ENCODE data around the gene DCAKD.

The DCAKD gene

DNA sequence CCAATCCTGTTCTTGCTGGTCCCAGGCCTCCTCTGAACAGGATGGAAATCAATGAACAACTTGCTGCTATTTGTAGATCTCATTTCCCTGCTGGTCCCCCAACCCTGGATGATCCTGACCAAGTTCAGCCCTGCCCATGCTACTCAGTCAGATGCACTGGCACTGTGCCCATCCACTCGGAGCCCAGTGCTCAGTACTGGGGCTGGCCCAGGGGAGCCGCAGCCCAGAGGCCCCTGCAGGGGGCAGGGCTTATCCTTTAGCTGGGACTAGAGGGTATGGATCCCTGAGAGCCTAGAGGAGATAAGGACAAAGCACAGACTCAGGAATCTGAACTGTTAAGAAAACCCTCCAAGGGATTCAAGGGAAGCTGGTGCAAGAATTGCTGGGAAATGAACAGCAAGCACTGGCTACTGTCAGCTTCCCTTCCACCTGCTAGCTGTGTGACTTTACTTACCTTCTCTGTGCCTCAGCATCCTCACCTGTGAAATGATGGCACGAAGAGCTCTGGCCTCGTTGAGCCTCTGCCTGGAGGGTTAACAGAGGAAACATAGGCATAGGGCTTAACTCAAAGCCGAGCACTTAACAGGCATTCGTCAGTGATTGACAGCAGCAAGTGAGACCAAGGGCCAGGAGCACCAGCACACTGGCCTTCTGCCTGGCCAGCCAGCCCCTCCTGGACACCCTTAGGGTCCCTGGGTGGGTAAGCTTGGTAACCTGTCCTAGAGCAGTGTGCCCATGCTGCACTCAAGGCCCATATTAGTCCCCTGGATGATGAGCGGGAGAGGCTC, 53.5 kb downstream of the DCAKD start:
- no peak for DNase-seq

DNA sequence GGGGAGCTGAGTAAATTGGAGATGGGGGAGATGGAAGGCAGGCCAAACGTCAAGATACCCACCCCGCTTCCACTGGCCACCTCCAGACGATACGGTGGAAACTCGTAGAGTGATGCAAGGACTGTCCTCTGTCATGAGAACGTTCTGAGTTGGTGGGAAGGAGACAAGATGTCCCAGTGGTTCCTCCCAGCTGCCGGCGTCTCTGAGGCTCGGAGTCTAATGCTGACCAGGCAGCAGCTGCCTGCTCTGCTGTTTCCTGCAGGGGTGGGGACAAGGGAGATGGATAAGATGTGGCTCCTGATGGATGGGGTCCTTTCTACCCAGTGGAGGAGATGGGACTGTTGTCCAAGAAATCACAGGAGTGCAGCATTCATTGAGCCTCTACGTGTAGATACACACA, 55.1 kb downstream of the DCAKD start:
- no peak for DNase-seq

DNA sequence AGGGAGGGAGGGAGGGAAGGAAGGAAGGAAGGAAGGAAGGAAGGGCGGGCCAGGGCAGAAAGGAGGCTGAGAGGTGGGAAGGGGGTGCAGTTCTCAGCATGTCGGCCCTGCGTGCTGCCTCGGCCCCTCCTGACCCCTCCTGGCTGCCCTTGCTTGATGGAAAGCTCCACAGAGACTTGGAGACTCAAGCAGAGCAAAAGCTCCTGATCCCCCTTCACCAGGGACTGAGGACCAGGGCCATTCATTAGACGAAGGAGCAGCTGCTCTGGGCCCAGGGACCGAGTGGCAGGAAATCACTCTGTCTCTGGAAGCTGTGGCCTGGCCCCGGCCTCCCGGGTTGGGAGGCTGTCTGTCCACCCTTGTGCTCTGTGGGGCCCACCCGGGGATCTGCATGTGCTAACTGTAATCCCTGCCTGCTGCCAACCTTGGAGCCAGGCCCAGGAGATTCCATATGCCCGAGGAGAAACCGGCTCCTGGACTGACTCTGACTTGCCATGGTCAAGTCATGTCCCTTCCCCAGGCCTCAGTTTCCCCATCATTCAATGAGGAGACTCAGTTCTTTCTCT, 55.9 kb downstream of the DCAKD start:
- DNase-seq = no peak

DNA sequence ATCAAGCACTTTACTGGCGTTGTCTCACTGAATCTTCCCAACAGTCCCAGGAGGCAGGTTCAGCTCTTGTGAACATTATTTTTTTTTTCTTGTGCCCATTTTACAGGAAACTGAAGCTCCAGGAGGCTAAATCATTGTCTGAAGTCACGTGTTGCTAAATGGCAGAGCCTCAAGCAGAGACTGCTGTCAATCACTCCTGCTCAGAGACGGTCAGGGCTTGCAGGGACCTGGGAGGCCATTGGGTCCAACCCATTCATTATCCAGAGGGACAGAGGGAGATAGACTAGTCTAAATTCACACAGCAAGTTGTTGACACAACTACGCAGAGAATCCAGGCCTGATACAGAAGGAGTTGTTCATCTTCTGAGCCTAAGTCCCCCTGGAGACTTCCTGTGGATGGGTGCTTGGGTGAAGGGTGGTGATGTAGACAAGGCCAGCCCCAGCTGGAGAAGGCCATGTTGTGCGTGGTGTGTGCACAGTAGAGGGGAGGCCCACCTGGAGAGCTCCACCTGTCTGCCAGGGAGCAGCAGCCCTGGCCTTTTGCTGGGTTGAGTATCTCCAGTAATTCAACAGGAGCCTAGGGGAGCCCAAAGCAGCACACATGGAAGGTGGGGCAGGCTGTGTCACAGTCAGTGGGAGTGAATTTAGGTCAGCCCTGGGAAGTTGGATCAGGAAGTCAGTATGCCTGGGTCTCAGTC, 59.0 kb downstream of the DCAKD start:
- no peak for DNase-seq

DNA sequence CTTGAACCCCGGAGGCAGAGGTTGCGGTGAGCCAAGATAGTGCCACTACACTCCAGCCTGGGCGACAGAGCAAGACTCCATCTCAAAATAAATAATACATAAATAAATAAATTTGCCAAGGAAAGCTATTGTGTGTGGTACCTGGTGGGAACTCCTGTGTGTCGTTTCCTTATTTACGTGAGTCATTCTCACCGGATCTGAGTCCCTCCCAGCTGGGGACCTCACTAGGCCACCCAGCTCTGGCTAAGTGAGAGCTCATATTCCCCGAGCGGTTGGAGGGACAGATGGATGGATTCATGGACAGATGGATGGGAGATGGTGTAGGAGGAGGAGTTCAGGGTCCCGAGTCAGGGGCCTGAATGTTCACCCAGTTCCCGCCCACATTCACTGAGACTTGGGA, 60.4 kb downstream of the DCAKD start:
- no peak for DNase-seq

DNA sequence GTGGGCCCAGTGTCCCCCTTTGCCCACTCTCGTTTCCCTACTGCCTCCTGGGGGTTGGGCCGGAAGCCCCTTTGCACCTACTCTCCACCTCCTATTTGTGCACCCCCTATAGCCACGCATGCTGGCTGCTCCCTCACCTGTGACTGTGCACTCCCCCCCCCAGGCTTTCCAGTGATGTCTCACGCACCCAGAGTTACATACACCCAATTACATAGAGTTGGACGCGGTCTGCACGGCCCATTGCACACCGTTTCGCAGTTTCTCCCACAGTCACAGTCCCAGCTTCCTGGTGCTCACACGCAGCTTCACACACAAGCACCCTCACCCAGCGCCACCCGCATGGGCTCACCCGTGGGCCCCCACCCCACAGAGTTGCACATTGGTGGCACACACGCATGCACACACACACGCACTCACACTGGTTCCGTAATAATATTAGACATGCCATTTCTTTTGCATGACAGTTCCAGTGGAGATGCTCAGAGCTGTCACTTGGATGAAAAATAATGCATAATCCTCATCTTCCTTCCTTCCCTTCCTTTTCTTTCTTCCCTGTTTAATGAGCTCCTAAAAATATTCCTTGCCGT, 61.8 kb downstream of the DCAKD start:
- DNase-seq = no peak

DNA sequence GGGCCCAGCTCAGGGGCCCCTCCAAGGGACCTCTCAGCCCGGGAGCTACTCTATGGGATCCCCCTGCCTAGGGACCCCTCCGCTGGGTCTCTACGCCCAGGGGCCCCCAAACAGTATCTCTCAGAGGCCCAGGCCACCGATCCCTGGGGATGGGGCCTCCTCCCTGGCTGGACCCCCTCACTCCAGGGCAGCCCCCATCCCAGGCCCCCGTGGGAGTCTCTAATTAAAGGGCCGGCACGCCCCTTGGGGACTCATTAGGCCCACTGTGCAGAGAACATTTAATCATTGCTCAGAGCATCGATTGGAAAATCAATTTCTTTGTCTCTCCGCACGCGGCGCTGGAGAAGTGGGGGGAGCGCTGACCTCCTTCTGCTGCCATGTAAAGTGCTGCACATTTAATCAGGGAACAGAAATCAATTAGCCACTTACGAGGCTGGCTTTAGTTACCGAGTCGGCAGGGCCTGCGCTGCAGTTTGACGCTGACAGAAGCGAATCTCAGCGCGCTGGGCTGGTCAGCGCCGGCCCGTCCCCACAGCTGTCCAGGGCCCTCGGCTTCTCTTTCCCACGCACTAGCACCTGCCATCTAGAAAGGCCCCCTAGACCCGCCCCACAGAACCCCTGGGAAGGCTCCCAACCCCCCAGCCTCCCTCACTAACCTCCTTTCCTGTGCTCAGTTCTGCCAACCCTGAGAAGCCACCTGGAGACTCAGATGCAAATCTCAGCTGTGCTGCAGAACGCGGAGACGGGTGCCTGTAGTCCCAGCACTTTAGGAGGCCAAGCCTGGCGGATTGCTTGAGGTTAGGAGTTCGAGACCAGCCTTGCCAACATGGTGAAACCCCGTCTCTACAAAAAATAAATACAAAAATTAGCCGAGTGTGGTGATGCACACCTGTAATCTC, 63.1 kb downstream of the DCAKD start:
- DNase-seq = no peak

DNA sequence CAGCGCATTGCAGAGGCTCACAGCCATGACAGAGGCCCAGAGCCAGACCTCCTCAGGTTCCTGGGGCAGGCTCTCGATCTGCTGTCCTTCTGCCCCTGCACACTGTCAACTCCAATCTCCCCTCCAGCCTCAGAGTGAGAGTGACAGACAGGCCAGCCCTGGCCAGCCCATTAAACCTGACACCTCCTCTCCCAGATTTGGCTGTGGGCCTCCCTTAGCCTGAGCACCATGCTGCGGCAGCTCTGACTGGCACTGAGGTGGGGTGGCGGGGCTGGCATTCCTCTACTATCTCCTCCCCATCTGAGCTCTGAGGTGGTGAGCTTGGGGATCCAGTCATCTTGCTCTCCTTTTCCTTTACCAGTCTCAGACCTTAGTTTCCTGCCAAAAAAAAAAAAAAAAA, 67.9 kb downstream of the DCAKD start:
- DNase-seq = no peak

DNA sequence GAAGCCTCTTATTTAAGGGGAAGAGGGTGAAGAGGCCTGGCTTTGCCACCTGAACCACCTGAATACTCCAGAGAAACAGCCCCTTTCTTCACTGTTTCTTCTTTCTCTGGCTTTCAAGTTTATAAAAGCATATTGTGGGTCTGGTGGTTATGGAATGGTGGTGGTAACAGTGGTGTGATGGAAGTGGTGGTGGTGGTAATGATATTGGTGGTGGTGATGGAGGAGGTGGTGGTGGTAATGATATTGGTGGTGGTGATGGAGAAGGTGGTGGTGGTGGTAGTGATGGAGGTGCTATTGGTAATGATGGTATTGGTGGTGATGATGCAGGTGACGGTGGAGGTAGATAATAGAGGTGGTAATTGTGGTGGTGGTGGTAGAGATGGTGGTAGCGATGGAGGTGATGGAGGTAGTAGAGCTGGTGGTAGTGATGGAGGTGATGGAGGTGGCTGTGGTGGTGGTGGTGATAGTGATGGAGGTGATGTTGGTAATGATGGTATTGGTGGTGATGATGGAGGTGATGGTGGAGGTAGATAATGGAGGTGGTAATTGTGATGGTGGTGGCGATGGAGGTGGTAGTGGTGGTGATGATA, 69.2 kb downstream of the DCAKD start:
- no peak for DNase-seq

DNA sequence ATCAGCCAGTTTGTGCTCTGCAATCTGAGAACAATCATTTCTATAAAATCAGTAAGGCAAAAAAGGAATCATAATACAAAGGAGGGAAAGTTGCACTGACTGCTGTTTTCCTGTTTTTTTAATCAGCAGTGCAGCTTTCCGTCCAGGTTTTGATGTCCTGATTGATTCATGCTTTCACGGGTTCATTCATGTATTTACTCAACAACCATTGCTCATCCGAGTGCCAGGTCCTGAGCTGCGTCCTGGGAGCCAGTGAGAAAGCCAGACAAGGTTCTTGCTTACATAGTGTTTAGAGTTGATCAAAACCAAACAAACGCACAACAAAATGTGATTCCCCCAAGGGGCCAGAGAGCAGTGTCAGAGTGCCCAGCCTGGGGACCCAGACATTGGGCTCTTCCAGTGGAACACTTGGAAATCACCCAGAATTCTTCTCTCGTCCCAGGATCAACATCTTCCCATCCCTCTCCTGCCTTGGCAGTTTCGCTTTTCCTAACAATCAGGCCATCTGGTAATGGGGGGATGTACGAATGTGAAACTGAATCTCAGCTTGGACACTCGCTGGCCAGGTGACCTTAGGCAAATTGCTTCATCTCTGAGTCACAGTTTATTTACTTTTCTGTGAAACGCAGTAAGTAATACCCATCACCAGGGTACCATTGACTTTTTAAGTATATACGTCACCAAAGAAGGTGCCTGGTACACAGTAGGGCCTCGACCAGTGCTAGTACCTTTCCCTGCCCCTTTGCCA, 70.0 kb downstream of the DCAKD start:
- no peak for DNase-seq

DNA sequence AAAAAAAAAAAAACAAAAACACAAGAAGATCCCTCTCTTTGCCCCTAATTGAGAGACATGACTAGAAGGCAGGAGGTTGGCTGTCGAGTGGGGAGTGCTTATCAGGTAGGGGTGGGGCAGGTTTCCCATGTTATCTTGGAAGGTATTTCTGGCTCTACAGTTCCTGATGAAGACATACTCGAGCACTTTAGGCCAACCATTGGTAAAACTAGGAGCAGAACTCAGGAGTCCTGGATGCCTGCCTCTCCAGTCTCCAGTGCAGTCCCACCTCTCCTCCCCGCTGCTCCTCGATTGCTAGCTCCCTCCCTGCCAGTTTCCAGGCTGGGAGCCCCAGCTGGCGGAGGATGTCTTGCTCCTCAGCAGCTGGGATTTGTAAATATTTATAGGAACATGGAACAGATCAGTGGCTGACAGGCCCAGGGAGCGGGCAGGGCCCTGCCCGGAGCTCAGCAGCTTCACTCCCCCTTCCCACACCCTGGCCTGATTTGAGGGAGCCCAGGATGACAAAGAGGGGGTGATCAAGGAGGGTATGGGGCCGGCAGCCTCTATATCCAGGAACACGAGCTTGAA, 71.9 kb downstream of the DCAKD start:
- no peak for DNase-seq

DNA sequence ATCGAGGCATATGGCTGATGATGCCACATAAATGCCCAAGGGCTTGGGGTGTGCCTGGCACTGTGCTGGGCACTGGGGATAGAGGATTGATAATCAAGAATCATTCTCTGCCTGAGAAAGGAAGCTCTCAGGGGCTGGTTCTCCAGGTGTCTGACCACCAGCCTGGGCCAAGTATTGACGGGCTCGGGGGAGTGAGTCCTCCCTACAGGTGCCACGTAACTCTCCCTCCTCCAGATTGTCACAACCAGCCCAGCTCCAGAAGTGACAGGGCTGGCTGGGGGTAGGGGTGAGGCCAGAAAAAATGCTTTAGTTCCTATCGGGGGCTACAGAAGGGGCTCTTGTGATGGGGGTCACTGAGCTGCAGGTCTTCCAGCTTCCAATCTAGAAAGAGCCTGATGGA, 72.6 kb downstream of the DCAKD start:
- DNase-seq = no peak

DNA sequence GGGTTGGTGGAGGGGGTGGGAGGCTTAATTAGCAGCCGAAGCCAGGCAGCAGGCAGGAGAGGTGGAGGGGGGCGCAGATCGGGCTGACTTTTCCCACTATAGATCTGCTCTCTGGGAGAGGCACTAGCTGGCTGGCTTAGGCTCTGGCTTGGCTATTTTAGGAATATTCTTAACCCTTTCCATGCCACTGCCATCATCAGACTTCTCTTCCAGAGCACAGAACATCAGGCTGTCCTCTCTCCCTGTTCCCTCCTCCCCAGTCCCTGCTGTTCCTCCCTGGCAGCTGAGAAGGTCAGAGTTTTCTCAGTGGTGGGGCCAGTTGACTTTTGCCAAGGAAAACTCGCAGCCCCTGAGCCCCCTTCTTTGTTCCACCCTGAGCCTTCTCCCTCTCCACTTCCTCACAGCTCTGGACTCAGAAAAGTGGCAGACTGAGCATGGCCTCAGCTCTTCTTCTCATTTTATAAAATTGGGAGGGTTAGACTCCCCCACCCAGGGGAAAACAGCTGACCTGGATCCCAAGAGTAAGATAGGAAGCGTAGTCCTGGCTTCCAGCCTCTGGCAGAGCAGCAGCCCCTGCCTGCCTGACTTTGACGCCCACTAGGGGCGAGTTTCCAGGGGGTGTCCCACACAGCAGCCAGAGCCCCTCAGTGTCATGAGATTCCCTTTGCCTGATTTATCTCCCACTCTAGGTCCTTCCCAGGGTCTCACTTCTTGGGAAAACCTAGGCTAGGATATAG, 73.5 kb downstream of the DCAKD start:
- no peak for DNase-seq

DNA sequence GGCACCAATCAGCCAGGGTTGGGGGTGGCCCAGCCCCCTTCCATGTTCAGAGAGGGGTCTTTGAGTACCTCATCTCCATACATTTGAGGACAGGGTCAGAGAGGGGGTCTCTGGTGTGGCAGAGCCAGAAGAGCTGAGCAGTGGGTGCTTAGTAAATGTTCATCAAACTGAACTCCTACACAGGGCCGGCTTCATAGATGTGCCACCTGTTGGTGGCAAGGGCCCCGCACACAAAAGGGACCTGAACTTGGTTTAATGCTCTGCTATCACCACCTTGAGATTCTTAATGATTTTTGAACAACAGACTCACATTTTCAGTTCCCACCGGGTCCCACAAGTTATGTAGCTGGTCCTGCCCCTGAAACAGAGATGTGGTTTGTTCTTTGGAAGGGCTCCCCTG, 74.4 kb downstream of the DCAKD start:
- DNase-seq = no peak

DNA sequence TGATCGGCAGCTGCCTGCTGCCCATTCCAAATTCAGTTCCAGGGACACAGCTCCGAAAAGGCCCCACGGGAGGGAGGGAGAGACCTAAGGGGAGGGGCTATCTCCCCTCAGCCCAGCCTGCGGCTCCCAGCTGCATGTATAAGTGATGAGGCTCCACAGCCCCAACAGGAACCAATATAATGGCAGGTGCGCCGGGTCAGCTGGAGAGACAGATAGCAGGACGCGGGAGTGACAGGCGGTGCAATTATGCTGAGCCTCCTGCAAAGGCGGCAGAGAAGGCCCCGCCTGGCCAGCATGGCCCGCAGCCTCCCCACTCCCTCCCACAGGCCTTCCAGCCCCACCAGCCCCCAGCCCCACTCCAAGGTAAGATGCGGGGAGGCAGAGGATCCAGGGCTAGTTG, 75.2 kb downstream of the DCAKD start:
- DNase-seq = no peak
